Activated CD8-positive, alpha-beta memory T cell treated with anti-CD3 and anti-CD28 coated beads, Interleukin-2, amount 50 U/mL, for 1 hour (primary cell): ENCODE data around the gene MPST.

Source experiments
- DNase-seq: peaks from one replicate; pipeline ENCODE4 v3.0.0-alpha.2; 2020; ENCODE audit errors: extremely low read depth

The MPST gene

GRCh38 chr22:37079158-37079557, 59.6 kb downstream of the MPST start:
- no peak for DNase-seq
